Thyroid gland (tissue), 4 donors: Measurements from ENCODE around the gene PDCD7. TPM values are rescaled to one million over a fixed set of nuclear protein-coding genes. Genes with fewer than 3 reads are reported as not detected.

Source experiments
- DNase-seq, 2 donors: peaks; one replicate each; pipeline ENCODE4 v3.0.0-alpha.2; 2019
- H3K27ac ChIP-seq, 3 donors: fragments of 200-600 bp; sonication (generic); 1 replicate in 2 of 3; 2 replicates in 1 of 3; pipeline ENCODE4 v1.5.1; 2016 to 2019; ENCODE audit warnings: mild to moderate bottlenecking in 1 of 3, moderate library complexity in 1 of 3
- H3K27me3 ChIP-seq: fragments of 200-600 bp; sonication (generic); one replicate; pipeline ENCODE4 v1.5.1; 2019
- H3K36me3 ChIP-seq, 2 donors: fragments of 200-600 bp; sonication (generic); one replicate each; pipeline ENCODE4 v1.5.1; 2016 to 2019
- H3K4me1 ChIP-seq, 2 donors: fragments of 200-600 bp; sonication (generic); one replicate each; pipeline ENCODE4 v1.5.1; 2017 to 2019
- H3K4me3 ChIP-seq, 3 donors: fragments of 200-600 bp; sonication (generic); replicated peaks in 1 of 3; 1 replicate in 2 of 3; 2 replicates in 1 of 3; pipeline ENCODE4 v1.5.1; 2016; ENCODE audit warnings: mild to moderate bottlenecking in 1 of 3
- H3K9me3 ChIP-seq: fragments of 200-600 bp; sonication (generic); one replicate; pipeline ENCODE4 v1.5.1; 2017
- POLR2A ChIP-seq, 2 donors: fragments of 450-650 bp; IDR thresholded peaks; one replicate each; pipeline ENCODE4 v1.6.1; 2017; ENCODE audit warnings: antibody characterized with exemption in 2 of 2, mild to moderate bottlenecking in 2 of 2, moderate library complexity in 1 of 2
- WGBS, 2 donors: methylation state at CpG; one replicate each; pipeline ENCODE4 v1.1.5; 2017; 5-methylcytosine and 5-hydroxymethylcytosine counted together
- intact Hi-C: fragments of 100-400 bp; cut with DNase I; formaldehyde crosslinking; loops from one replicate; pipeline ENCODE4 v1.15.1; 2023
- total RNA-seq, 4 donors: library from RNA; depleted of rRNA; stranded (reverse); fragments of >200 nt; gene quantifications; one replicate each; pipeline ENCODE4 v1.2.3, GENCODE V29; 2016
- TF ChIP-seq, protein P1 (sequence below), 6 experiments: fragments of 200-600 bp in 3 of 6; fragments of 450-650 bp in 3 of 6; sonication (generic) in 3 of 6; IDR thresholded peaks; one replicate each; pipeline ENCODE4 v1.5.1; 2016 to 2019; ENCODE audit warnings: antibody characterized with exemption in 6 of 6, mild to moderate bottlenecking in 2 of 6, inconsistent platforms in 1 of 6, moderate library complexity in 1 of 6

Gene PDCD7
- total RNA-seq, 4 donors from 2014 or later: 27.5 to 43.4 (median 32.9) TPM

DNA sequence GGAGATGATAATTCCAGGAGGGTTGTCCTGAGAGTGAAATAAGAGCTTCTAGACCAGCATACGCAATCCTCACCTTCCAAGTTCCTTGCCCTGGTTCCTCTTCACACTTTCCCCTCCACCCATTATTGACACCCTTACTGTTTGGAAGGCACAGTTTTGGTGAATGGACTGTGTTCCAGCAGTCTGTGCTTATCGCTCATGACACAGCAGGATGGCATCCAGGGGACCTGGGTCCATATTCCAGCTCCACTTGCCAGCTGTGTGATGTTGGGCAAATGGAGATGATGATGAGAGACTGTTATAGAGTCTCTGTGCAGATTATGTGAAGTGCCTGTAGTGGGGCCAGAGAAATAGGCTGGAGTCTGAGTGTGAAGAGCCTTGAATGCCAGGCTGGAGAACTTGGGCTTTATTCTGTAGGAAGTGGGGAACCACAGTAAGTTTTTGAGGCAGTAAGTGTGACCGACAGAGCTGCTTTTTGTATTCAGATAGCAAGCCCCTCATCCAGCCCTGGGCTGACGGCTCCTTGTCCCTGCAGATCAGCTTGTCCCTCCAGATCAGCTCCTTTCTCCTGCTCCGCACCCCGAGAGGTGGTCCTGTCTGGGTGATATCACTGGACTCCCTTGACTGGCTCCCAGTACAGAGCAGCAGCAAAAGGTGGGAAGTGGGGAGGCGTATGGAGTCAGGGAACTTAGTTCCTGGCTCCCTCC is 49.0 kb downstream of the PDCD7 start:
- no peaks in the 10 kb centered on the region for H3K9me3 ChIP-seq
- peaks cover 67 to 91% of the 10 kb centered on the region in 2 donors for H3K4me1 ChIP-seq
- WGBS, 2 donors: 88% methylated on average over 7 of the region's 7 CpGs
- no peak for DNase-seq
- H3K27ac ChIP-seq: peak overlapping the region; percentile 11 to 97 (median 84)
- intact Hi-C loops: no loop called here
- no peaks in the 10 kb centered on the region for H3K27me3 ChIP-seq
- no peaks in the 10 kb centered on the region for H3K36me3 ChIP-seq
- TF ChIP-seq, protein P1, sequence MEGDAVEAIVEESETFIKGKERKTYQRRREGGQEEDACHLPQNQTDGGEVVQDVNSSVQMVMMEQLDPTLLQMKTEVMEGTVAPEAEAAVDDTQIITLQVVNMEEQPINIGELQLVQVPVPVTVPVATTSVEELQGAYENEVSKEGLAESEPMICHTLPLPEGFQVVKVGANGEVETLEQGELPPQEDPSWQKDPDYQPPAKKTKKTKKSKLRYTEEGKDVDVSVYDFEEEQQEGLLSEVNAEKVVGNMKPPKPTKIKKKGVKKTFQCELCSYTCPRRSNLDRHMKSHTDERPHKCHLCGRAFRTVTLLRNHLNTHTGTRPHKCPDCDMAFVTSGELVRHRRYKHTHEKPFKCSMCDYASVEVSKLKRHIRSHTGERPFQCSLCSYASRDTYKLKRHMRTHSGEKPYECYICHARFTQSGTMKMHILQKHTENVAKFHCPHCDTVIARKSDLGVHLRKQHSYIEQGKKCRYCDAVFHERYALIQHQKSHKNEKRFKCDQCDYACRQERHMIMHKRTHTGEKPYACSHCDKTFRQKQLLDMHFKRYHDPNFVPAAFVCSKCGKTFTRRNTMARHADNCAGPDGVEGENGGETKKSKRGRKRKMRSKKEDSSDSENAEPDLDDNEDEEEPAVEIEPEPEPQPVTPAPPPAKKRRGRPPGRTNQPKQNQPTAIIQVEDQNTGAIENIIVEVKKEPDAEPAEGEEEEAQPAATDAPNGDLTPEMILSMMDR (IDR thresholded peaks at IDR 0.05): no peak
- no peak for TF ChIP-seq POLR2A (IDR thresholded peaks at IDR 0.05)
- H3K4me3 ChIP-seq: no peak overlapping the region

DNA sequence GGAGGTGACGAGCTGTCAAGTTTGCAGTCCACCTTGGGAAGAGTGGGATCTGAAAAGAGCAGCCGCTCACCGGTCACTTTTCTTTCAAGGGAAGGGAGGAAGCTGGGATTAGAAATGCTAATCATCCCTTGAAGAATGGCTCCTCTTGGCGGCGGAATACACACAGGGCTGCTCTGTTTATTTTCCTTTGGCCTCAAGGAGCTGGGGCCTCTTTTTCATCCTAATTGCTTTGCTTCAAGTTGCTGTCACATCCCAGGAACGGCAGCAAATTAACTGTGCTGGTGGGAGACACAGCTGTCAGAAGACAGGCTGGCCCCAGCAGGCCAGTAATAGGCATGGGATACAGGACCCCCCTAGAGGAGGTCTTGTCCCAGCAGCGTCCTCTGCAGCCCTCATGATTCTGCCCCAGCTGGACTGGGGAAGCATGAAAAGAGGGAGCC is 50.3 kb downstream of the PDCD7 start:
- Histone ChIP-seq H3K27me3 (no peaks in the 10 kb centered on the region), H3K27ac (peak overlapping the region in 1 of 3 donors; percentile 60), H3K36me3 (no peaks in the 10 kb centered on the region), H3K4me3 (no peak overlapping the region), H3K9me3 (no peaks in the 10 kb centered on the region), H3K4me1 (peaks cover 54 to 77% of the 10 kb centered on the region in 2 donors)
- DNase-seq: no peak
- WGBS, 2 donors: 48 to 55% methylated on average over 7 of the region's 7 CpGs
- intact Hi-C loops: no loop called here
- TF ChIP-seq, protein P1 (IDR thresholded peaks at IDR 0.05): peak in 1 of 6 experiments; percentile 10
- no peak for TF ChIP-seq POLR2A (IDR thresholded peaks at IDR 0.05)

DNA sequence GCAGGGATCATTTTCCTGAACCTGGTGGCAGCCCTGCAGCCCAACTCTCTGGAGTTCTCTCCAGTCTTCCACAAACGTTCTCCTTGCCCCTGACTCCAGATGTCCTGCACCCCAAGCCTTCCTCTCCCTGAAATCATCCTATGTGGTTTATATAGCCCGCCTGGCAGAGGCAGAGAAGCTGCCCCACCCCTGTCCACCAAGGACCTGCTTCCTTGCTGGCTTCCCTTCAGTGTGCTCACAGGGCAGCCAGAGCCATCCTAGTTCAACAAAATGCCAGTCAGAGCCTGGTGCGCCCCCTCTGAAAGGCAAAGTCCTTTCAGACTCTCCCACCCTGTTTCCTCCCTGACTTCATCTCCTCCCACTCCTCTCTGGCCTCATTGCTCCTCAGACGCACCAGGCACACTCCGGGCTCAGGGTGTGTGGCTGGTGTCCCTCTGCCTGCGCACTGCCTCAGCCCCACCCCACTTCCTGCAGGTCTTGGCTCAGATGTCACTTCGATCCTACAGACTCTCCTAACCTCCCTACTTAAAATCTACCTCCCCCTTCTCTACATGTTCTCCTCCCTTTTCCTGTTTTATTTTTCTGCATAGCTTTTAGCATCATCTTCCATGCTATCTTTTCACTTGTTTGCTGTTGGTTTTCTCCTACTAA is 51.2 kb downstream of the PDCD7 start:
- no peak overlapping the region for H3K4me3 ChIP-seq
- H3K27me3 ChIP-seq: no peaks in the 10 kb centered on the region
- H3K4me1 ChIP-seq: peaks cover 45 to 77% of the 10 kb centered on the region in 2 donors
- no peaks in the 10 kb centered on the region for H3K36me3 ChIP-seq
- DNase-seq: peak in 1 of 2 donors; percentile 33
- WGBS, 2 donors: 49 to 58% methylated on average over 7 of the region's 7 CpGs
- peak overlapping the region in 2 of 3 donors; percentile 60 to 69 for H3K27ac ChIP-seq
- no peaks in the 10 kb centered on the region for H3K9me3 ChIP-seq
- intact Hi-C loops: no loop called here
- TF ChIP-seq, protein P1 (IDR thresholded peaks at IDR 0.05): no peak
- TF ChIP-seq POLR2A (IDR thresholded peaks at IDR 0.05): no peak

DNA sequence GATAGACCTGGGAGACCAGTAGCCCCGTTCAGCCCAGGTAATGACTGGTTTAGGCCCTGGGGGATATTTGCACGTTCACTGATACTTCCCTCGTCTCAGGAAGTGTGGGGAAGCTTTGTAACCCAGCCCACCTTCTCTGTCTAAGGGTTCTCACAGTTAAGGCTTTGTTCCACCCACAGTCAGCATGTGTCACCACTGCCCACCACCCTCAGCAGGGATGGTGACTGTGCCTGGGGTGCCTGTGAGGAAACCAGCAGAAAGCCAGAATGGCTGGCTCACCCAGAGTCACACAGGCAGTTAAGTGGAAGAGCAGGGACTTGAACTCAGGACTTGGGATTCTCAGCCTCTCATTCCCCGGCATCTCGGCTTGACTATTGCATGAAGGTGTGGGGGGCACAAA is 51.9 kb downstream of the PDCD7 start:
- TF ChIP-seq POLR2A (IDR thresholded peaks at IDR 0.05): no peak
- TF ChIP-seq, protein P1 (IDR thresholded peaks at IDR 0.05): no peak
- H3K27me3 ChIP-seq: no peaks in the 10 kb centered on the region
- no peaks in the 10 kb centered on the region for H3K9me3 ChIP-seq
- peaks cover 38 to 71% of the 10 kb centered on the region in 2 donors for H3K4me1 ChIP-seq
- DNase-seq: no peak
- H3K36me3 ChIP-seq: no peaks in the 10 kb centered on the region
- 79 to 81% methylated on average over 5 of the region's 5 CpGs for WGBS, 2 donors
- intact Hi-C loops: no loop called here
- peak overlapping the region; percentile 2 to 69 (median 60) for H3K27ac ChIP-seq
- H3K4me3 ChIP-seq: no peak overlapping the region

DNA sequence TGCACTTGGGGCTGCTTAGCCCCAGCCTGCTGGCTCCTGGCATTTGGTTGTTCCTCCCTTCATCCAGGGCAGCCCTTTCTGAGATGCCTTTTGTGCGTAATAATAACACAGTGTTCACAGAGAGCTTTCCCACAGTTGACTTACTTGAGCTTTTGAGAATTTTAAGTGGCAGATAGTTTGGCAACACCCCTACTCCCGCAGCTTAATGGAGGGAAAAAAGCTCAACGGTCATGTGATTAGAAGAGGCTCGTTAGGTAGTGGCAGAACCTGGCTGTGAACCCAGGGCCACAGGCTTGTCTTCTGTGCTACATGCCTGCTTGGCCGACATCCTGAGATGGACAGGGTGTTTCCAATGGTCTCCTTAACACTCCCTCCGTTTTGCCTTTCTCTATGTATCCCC is 52.3 kb downstream of the PDCD7 start:
- Histone ChIP-seq H3K36me3 (no peaks in the 10 kb centered on the region), H3K27ac (peak overlapping the region; percentile 7 to 69 (median 60))

More for the DNA sequence above, 52.3 kb downstream of the PDCD7 start:
- TF ChIP-seq POLR2A (IDR thresholded peaks at IDR 0.05): peak in 1 of 2 donors; percentile 33
- TF ChIP-seq, protein P1 (IDR thresholded peaks at IDR 0.05): no peak
- peak; percentile 65 to 71 for DNase-seq
- H3K4me1 ChIP-seq: peaks cover 34 to 66% of the 10 kb centered on the region in 2 donors
- H3K9me3 ChIP-seq: no peaks in the 10 kb centered on the region
- intact Hi-C loops: no loop called here
- no peaks in the 10 kb centered on the region for H3K27me3 ChIP-seq
- H3K4me3 ChIP-seq: no peak overlapping the region
- WGBS, 2 donors: 38 to 52% methylated on average over 6 of the region's 6 CpGs
